ENCODE results near the gene GALNTL6. TPM values are rescaled to one million over a fixed set of nuclear protein-coding genes. Genes with fewer than 3 reads are reported as not detected.

GALNTL6 gene
- total and polyA plus RNA-seq, 2 experiments from 2014 or later, result 0.38 to 0.40 TPM

GRCh38 chr4:172938072-172938829 is 1125.0 kb downstream of the GALNTL6 start:
- H3K27ac ChIP-seq (ENCODE audit: low read depth), result no peak overlapping the region

DNA sequence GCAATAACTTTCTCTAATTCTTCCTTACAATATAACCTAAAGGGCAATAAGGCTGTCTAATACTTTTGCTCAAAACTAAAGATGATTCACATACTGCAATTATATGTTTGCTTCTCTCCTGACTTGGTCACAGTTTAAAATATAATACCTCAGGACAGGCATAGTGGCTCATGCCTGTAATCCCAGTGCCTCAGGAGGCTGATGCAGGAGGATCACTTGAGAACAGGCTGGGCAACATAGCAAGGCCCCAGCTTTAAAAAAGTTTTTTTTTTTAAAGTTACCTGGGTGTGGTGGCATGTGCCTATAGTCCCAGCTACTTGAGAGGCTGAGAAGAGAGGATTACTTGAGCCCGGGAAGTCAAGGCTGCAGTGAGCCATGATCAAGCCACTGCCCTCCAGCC is 1125.7 kb downstream of the GALNTL6 start:
- no peaks in the 10 kb centered on the region for H3K4me1 ChIP-seq (ENCODE audit: insufficient read depth)
- H3K4me3 ChIP-seq, result no peak overlapping the region
- no peak overlapping the region for H3K4me3 Mint-ChIP-seq
- no peaks in the 10 kb centered on the region for H3K79me2 ChIP-seq (replicated peaks; ENCODE audit: insufficient read depth)
- no peak overlapping the region for H2AFZ ChIP-seq
- H3K27me3 ChIP-seq (ENCODE audit: insufficient read depth), result no peaks in the 10 kb centered on the region
- no peak for ATAC-seq
- H3K9me2 ChIP-seq (ENCODE audit: insufficient read depth), result peaks cover 10% of the 10 kb centered on the region
- no peak overlapping the region for H3K4me2 ChIP-seq
- no peaks in the 10 kb centered on the region for H3F3A ChIP-seq (replicated peaks; ENCODE audit: low read depth)
- TF ChIP-seq CTCF (conservative IDR thresholded peaks at IDR 0.05; ENCODE audit: low read depth in 2 of 2) (no peak), ETS1 (IDR thresholded peaks at IDR 0.05) (no peak), ZNF331 (CRISPR knock-in tag; IDR thresholded peaks at IDR 0.05; ENCODE audit: low read depth) (no peak)
- no peaks in the 10 kb centered on the region for H4K20me1 ChIP-seq (replicated peaks; ENCODE audit: insufficient read depth)
- H3K27ac ChIP-seq (ENCODE audit: low read depth), result no peak overlapping the region
- no peak overlapping the region for H3K27ac Mint-ChIP-seq
- H3K9me3 Mint-ChIP-seq, result no peaks in the 10 kb centered on the region
- H3K36me3 Mint-ChIP-seq (ENCODE audit: low read depth), result no peaks in the 10 kb centered on the region
- peaks cover 2% of the 10 kb centered on the region; the same call in 2 of the 3 replicates for H3K4me1 Mint-ChIP-seq
- no peaks in the 10 kb centered on the region for H3K36me3 ChIP-seq (ENCODE audit: insufficient read depth)
- H3K27me3 Mint-ChIP-seq (ENCODE audit: insufficient read depth, low read depth, poor library complexity), result peaks cover 2% of the 10 kb centered on the region
- DNase-seq (ENCODE audit: low spot score), result no peak

More at GRCh38 chr4:172938072-172938829, 1125.0 kb downstream of the GALNTL6 start:
- DNase-seq (ENCODE audit: low spot score), result no peak
- Histone ChIP-seq H3K4me2 (no peak overlapping the region), H3K36me3 (ENCODE audit: insufficient read depth) (no peaks in the 10 kb centered on the region), H3F3A (replicated peaks; ENCODE audit: low read depth) (no peaks in the 10 kb centered on the region), H3K27me3 (ENCODE audit: insufficient read depth) (no peaks in the 10 kb centered on the region), H3K4me3 (no peak overlapping the region), H3K4me1 (ENCODE audit: insufficient read depth) (no peaks in the 10 kb centered on the region), H4K20me1 (replicated peaks; ENCODE audit: insufficient read depth) (no peaks in the 10 kb centered on the region), H2AFZ (no peak overlapping the region), H3K9me2 (ENCODE audit: insufficient read depth) (peaks cover 10% of the 10 kb centered on the region), H3K79me2 (replicated peaks; ENCODE audit: insufficient read depth) (no peaks in the 10 kb centered on the region)
- H3K4me1 Mint-ChIP-seq, result peaks cover 2% of the 10 kb centered on the region; the same call in 2 of the 3 replicates
- no peak for ATAC-seq
- no peak overlapping the region for H3K4me3 Mint-ChIP-seq
- H3K27ac Mint-ChIP-seq, result no peak overlapping the region
- H3K9me3 Mint-ChIP-seq, result no peaks in the 10 kb centered on the region
- peaks cover 2% of the 10 kb centered on the region for H3K27me3 Mint-ChIP-seq (ENCODE audit: insufficient read depth, low read depth, poor library complexity)
- TF ChIP-seq ZNF331 (CRISPR knock-in tag; IDR thresholded peaks at IDR 0.05; ENCODE audit: low read depth), result no peak
- TF ChIP-seq STAT1 (IDR thresholded peaks at IDR 0.05; ENCODE audit: unreplicated experiment), result no peak
- no peak for TF ChIP-seq CTCF (conservative IDR thresholded peaks at IDR 0.05; ENCODE audit: low read depth in 2 of 2)
- H3K36me3 Mint-ChIP-seq (ENCODE audit: low read depth), result no peaks in the 10 kb centered on the region
